ENCODE measurements around the gene TNFSF10.
"Not testable (repeated sequence)": the region's sequence is repeated elsewhere in the genome, so short reads cannot be mapped to it uniquely, and the experiment has no call there.

The TNFSF10 gene

DNA sequence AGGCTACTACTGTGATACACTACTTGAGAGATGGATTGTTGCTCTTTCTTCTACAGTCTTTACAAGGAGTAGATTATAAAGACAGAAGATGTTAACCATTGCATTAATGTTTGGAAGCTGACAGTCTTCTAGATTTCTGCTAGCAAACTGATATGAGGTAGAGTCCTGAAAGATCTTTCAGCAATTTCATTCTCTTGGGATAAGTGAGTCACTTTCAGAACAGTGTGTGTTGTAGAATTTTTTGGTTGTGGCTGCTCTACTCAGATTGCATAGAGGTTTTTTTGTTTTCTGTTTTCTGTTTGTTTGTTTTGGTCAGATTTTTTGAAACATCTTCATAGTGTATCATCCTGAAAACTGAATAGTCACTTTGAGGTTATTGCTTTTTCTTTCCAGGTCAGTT lies 17.1 kb downstream of the TNFSF10 start:
- Histone ChIP-seq H3K4me3 (ENCODE audit: low read length) (no peak overlapping the region), H3K27me3 (ENCODE audit: control insufficient read depth, insufficient read depth, low read length) (no peaks in the 10 kb centered on the region), H3K4me1 (ENCODE audit: control insufficient read depth, insufficient read depth, low read length) (no peaks in the 10 kb centered on the region), H3K9ac (ENCODE audit: low read length) (no peak overlapping the region), H3K36me3 (ENCODE audit: control insufficient read depth, insufficient read depth, low read length) (peaks cover 11% of the 10 kb centered on the region), H3K27ac (ENCODE audit: low read depth, low read length) (no peak overlapping the region)

DNA sequence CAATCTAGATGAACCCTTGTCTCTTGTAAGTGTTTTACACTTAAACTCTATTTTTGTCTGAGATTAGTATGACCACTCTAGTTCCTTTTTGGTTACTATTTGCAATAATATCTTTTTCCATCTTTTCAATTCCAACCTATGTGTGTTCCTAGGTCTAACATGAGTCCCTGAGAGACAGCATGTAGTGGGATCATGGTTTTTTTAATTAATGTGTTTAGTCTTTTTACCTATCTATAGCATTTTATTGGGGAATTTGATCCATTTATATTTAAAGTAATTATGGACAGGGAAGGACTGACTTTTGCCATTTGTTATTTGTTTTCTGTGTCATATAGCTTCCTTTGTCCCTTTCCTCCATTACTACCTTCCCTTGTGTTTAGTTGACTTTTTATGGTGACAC lies 21.7 kb downstream of the TNFSF10 start:
- Histone ChIP-seq H3K27me3 (ENCODE audit: control insufficient read depth, insufficient read depth, low read length) (no peaks in the 10 kb centered on the region), H3K4me1 (ENCODE audit: control insufficient read depth, insufficient read depth, low read length) (no peaks in the 10 kb centered on the region), H3K9ac (ENCODE audit: low read length) (no peak overlapping the region), H3K36me3 (ENCODE audit: control insufficient read depth, insufficient read depth, low read length) (no peaks in the 10 kb centered on the region), H3K27ac (ENCODE audit: low read depth, low read length) (no peak overlapping the region), H3K4me3 (ENCODE audit: low read length) (no peak overlapping the region)

DNA sequence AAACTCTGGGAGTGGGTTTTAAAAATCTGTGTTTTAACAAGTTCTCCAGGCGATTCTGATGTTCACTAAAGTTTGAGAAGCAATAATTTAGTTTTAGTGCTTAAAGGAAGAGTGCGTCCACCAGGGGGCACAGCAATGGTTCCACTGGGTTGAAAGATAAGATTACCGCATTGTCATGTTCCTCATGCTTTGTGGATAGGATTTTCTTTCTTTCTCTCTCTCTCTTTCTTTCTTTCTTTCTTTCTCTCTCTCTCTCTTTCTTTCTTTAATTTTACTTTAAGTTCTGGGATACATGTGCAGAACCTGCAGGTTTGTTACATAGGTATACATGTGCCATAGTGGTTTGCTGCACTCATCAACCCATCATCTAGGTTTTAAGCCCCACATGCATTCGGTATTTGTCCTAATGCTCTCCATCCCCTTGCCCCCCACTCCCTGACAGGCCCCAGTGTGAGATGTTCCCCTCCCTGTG lies 33.0 kb downstream of the TNFSF10 start:
- H3K27me3 ChIP-seq (ENCODE audit: control insufficient read depth, insufficient read depth, low read length); H3K4me3 ChIP-seq (ENCODE audit: low read length); H3K36me3 ChIP-seq (ENCODE audit: control insufficient read depth, insufficient read depth, low read length); H3K4me1 ChIP-seq (ENCODE audit: control insufficient read depth, insufficient read depth, low read length); H3K27ac ChIP-seq (ENCODE audit: low read depth, low read length); H3K9ac ChIP-seq (ENCODE audit: low read length): not testable (repeated sequence)

DNA sequence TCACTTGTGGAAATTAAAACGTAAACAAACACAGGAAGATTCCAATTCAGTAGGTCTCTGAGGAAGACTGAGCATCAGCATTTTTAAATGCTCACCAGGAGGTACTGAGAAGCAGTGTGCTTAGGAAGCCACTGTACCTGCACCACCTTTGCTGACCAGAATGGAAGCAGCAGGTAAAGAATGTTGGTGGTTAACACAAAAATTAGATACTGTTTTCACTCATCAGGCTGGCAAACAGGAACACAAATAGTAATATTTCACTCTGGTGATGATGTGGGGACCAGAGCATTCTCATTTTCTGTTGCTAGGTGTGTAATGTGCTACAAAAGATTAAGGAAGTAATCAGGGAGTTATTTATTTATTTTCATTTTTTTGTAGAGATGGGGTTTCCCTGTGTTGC lies 45.1 kb downstream of the TNFSF10 start:
- H3K27ac ChIP-seq (ENCODE audit: low read depth, low read length), result no peak overlapping the region
- no peaks in the 10 kb centered on the region for H3K27me3 ChIP-seq (ENCODE audit: control insufficient read depth, insufficient read depth, low read length)
- H3K4me1 ChIP-seq (ENCODE audit: control insufficient read depth, insufficient read depth, low read length), result no peaks in the 10 kb centered on the region
- H3K9ac ChIP-seq (ENCODE audit: low read length), result no peak overlapping the region
- H3K36me3 ChIP-seq (ENCODE audit: control insufficient read depth, insufficient read depth, low read length), result no peaks in the 10 kb centered on the region
- H3K4me3 ChIP-seq (ENCODE audit: low read length), result no peak overlapping the region

DNA sequence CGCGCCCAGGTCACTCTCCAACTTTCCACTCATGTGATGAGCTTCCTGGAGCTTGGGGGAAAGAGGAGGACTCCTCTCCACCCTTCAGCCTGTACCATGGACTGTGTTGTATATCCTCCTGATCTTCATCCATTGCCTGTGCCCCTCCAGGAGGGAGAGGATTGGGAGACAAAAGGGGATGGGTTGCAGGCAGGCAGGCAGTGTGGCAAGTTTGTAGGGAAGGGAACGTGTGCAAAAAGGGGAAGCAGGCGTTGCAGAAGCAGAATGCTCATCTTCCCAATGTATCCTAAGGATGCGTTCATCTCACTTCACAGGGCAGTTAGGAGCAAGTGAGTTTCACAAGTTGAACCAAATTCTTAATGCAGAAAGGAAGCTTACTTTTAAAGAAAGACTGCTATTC lies 46.9 kb downstream of the TNFSF10 start:
- H3K27me3 ChIP-seq (ENCODE audit: control insufficient read depth, insufficient read depth, low read length), result no peaks in the 10 kb centered on the region
- no peak overlapping the region for H3K9ac ChIP-seq (ENCODE audit: low read length)
- no peaks in the 10 kb centered on the region for H3K4me1 ChIP-seq (ENCODE audit: control insufficient read depth, insufficient read depth, low read length)
- no peaks in the 10 kb centered on the region for H3K36me3 ChIP-seq (ENCODE audit: control insufficient read depth, insufficient read depth, low read length)
- no peak overlapping the region for H3K27ac ChIP-seq (ENCODE audit: low read depth, low read length)
- H3K4me3 ChIP-seq (ENCODE audit: low read length), result no peak overlapping the region

DNA sequence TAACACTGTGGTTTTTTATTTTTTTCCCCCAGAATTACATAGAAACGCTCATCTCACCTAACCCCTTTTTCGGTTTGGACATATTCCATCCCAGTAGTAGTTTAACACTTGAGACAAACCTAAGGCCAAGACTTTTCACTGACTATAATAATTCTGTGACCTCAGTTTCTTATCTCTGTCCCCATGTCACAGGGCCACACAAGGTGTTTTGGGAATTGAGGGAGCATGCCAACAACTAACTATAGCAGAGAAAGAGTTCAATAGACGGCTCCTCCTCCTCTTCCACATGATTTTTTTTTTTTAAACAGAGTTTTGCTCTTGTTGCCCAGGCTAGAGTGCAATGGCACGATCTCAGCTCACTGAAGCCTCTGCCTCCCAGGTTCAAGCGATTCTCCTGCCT lies 47.5 kb downstream of the TNFSF10 start:
- no peaks in the 10 kb centered on the region for H3K27me3 ChIP-seq (ENCODE audit: control insufficient read depth, insufficient read depth, low read length)
- H3K9ac ChIP-seq (ENCODE audit: low read length), result no peak overlapping the region
- no peaks in the 10 kb centered on the region for H3K36me3 ChIP-seq (ENCODE audit: control insufficient read depth, insufficient read depth, low read length)
- no peaks in the 10 kb centered on the region for H3K4me1 ChIP-seq (ENCODE audit: control insufficient read depth, insufficient read depth, low read length)
- no peak overlapping the region for H3K27ac ChIP-seq (ENCODE audit: low read depth, low read length)
- no peak overlapping the region for H3K4me3 ChIP-seq (ENCODE audit: low read length)

DNA sequence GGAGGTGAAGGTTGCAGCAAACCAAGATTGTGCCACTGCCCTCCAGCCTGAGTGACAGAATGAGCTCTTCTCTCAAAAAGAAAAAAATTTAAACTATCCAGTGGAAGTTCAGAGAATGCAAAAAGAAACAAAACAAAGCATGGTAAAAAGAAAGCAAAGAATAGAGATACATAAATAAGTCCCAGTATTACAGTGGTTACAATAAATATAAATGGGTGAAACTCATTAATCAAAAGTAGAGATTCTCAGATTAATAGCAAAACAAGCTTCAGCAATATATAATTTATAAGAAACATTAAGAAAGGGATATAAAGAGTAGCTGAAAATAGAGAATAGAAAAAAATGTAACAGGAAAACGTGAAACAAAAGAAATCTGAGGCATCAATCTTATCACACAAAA lies 51.3 kb downstream of the TNFSF10 start:
- Histone ChIP-seq H3K4me1 (ENCODE audit: control insufficient read depth, insufficient read depth, low read length) (no peaks in the 10 kb centered on the region), H3K27ac (ENCODE audit: low read depth, low read length) (no peak overlapping the region), H3K36me3 (ENCODE audit: control insufficient read depth, insufficient read depth, low read length) (no peaks in the 10 kb centered on the region), H3K9ac (ENCODE audit: low read length) (no peak overlapping the region), H3K27me3 (ENCODE audit: control insufficient read depth, insufficient read depth, low read length) (no peaks in the 10 kb centered on the region), H3K4me3 (ENCODE audit: low read length) (no peak overlapping the region)

DNA sequence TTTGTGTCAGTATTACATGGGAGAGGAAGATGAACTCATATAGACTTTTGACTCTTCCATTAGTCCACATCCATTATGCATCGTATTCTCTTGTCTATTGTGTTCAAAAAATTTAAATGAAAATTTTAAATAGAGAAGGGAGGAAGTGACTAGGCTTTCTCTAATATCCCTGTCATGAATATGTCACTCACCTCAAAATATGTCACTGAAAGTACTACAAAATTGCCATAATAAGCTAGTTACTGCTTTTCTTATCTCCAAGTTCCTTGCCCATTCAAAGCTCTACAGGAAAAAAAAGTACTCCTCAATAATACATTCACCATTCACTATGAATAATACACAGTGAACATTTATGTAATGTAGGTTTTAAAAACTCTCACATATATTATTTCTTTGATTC lies 52.6 kb downstream of the TNFSF10 start:
- Histone ChIP-seq H3K36me3 (ENCODE audit: control insufficient read depth, insufficient read depth, low read length) (no peaks in the 10 kb centered on the region), H3K9ac (ENCODE audit: low read length) (no peak overlapping the region), H3K27me3 (ENCODE audit: control insufficient read depth, insufficient read depth, low read length) (no peaks in the 10 kb centered on the region), H3K4me3 (ENCODE audit: low read length) (no peak overlapping the region), H3K4me1 (ENCODE audit: control insufficient read depth, insufficient read depth, low read length) (no peaks in the 10 kb centered on the region), H3K27ac (ENCODE audit: low read depth, low read length) (no peak overlapping the region)

DNA sequence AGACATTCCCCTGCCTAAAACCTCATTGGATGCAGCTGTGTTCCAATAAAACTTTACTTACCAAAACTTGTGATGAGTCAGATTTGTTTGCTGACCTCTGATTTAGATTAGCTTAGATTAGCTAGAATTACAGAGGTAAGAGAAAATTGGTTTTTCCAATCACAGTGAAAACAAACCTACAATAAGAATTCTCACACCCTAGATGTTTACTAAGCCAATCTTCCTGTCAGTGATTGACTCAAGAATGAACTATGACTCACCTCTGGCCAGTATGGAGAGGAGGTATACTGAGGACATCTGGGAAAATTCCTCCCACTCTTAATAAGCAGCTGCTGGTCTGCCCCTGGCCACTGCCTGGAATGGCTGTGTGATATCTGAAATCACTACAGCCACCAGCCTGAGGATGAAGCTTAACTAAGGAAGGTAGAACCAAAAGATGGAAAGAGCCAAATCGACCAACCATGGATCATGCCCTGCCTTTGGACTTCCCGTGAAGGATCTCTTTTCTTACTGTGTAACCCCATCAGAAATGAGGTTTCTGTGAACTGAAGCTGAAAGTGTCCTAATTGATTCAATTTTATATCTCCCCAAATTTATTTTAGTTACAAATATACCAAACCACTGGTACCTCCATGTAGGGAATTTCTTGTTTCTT lies 55.9 kb downstream of the TNFSF10 start:
- Histone ChIP-seq H3K4me3 (ENCODE audit: low read length) (no peak overlapping the region), H3K27me3 (ENCODE audit: control insufficient read depth, insufficient read depth, low read length) (no peaks in the 10 kb centered on the region), H3K4me1 (ENCODE audit: control insufficient read depth, insufficient read depth, low read length) (no peaks in the 10 kb centered on the region), H3K36me3 (ENCODE audit: control insufficient read depth, insufficient read depth, low read length) (no peaks in the 10 kb centered on the region), H3K9ac (ENCODE audit: low read length) (no peak overlapping the region), H3K27ac (ENCODE audit: low read depth, low read length) (no peak overlapping the region)

DNA sequence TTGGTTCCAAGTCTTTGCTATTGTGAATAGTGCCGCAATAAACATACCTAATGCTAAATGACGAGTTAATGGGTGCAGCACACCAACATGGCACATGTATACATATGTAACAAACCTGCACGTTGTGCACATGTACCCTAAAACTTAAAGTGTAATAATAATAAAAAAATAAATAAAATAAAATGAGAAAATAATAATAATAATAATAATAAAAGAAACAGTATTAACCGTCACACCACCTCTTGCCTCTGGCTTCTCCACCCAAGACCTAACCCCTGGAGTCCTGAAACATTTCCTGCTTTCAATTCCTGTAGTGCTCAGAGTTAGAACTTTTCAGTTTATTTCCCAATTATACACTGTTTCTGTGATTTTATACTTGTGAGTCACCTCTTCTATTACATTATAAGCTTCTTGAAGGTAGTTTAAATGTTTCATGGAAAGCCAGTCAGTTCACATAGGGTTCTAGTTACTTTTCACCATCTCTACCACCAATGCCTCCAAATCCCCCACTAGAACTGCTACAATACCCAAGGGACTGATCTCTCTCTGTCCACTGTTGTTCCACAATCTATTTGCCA lies 56.6 kb downstream of the TNFSF10 start:
- Histone ChIP-seq H3K27me3 (ENCODE audit: control insufficient read depth, insufficient read depth, low read length) (no peaks in the 10 kb centered on the region), H3K27ac (ENCODE audit: low read depth, low read length) (no peak overlapping the region), H3K4me1 (ENCODE audit: control insufficient read depth, insufficient read depth, low read length) (no peaks in the 10 kb centered on the region), H3K36me3 (ENCODE audit: control insufficient read depth, insufficient read depth, low read length) (no peaks in the 10 kb centered on the region), H3K4me3 (ENCODE audit: low read length) (no peak overlapping the region), H3K9ac (ENCODE audit: low read length) (no peak overlapping the region)

DNA sequence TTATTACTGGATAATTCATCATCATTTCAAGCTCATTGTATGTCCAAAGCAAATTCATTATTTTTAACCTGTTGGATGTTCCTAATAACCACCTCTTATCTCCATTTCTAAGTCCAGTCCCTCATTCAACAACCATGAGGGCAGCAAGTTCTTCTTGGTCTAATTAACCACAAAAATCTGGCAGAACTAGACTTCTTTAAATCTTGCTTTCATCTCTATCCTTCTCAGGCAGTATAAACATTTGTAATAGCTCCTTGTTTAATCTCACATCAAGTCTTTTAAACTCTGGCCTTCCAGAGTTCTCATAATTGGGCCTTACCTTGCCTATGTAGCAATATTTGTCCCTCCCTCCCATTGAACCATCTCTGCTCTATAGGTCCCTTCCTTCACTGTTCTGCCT lies 57.9 kb downstream of the TNFSF10 start:
- H3K9ac ChIP-seq (ENCODE audit: low read length), result no peak overlapping the region
- H3K27ac ChIP-seq (ENCODE audit: low read depth, low read length), result no peak overlapping the region
- no peak overlapping the region for H3K4me3 ChIP-seq (ENCODE audit: low read length)
- H3K36me3 ChIP-seq (ENCODE audit: control insufficient read depth, insufficient read depth, low read length), result no peaks in the 10 kb centered on the region
- no peaks in the 10 kb centered on the region for H3K27me3 ChIP-seq (ENCODE audit: control insufficient read depth, insufficient read depth, low read length)
- no peaks in the 10 kb centered on the region for H3K4me1 ChIP-seq (ENCODE audit: control insufficient read depth, insufficient read depth, low read length)

DNA sequence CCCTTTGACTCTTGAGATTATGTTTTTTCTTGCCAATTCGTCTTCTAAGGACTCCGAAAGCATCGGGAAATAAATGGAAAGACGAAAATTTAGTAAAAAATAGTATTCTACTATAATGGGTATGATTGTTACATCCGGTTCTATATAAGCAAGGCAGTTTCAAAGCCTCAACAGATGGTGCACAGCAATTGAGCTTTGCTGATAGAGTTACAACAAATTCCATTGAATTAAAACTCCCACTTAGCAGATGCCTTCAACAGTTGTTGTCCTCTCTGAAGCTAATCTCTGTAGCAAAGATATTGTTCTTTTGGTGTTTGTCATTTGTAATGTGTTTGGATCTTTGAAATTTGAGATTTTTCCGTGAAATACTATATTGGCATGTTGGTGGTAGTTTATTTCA lies 58.9 kb downstream of the TNFSF10 start:
- Histone ChIP-seq H3K4me3 (ENCODE audit: low read length) (no peak overlapping the region), H3K9ac (ENCODE audit: low read length) (no peak overlapping the region), H3K4me1 (ENCODE audit: control insufficient read depth, insufficient read depth, low read length) (no peaks in the 10 kb centered on the region), H3K36me3 (ENCODE audit: control insufficient read depth, insufficient read depth, low read length) (no peaks in the 10 kb centered on the region), H3K27me3 (ENCODE audit: control insufficient read depth, insufficient read depth, low read length) (no peaks in the 10 kb centered on the region), H3K27ac (ENCODE audit: low read depth, low read length) (no peak overlapping the region)

DNA sequence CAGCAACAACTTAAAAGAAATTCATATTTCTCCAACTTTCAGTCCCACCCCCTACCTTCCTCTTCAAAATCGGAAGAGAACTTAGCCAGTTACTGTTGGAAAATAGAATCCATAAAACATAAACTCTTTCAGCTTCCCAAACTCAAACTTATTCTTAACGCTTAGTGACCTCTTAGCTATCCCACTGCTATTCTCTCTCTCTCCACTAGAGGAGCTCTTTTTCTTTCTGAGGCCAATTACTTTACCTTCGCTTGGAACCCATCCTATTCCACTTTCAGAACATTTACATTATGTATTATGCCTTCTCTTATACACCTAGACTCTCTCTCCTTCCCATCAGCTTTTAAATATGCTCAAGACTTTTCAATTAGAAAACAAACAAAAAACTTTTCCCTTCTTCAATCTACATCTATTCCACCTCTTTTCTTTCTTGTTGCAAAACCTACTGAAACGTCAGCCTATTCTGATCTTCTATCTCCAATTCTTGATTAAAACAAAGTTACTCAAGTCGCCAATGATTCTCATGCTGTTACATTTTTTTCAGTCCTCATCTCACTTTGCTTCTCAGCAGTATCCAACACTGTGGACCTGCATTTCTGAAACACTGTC lies 61.6 kb downstream of the TNFSF10 start:
- H3K4me3 ChIP-seq (ENCODE audit: low read length), result no peak overlapping the region
- H3K27me3 ChIP-seq (ENCODE audit: control insufficient read depth, insufficient read depth, low read length), result no peaks in the 10 kb centered on the region
- no peak overlapping the region for H3K27ac ChIP-seq (ENCODE audit: low read depth, low read length)
- H3K36me3 ChIP-seq (ENCODE audit: control insufficient read depth, insufficient read depth, low read length), result no peaks in the 10 kb centered on the region
- H3K4me1 ChIP-seq (ENCODE audit: control insufficient read depth, insufficient read depth, low read length), result no peaks in the 10 kb centered on the region
- H3K9ac ChIP-seq (ENCODE audit: low read length), result no peak overlapping the region
